Uterus (tissue), 4 donors: ENCODE results near the gene RAD51AP2. TPM values are rescaled to one million over a fixed set of nuclear protein-coding genes. Genes with fewer than 3 reads are reported as not detected.
A peak's percentile ranks its signal among the peaks of the same experiment; 100 is the strongest.

Experiments used
- DNase-seq, 2 donors: peaks; one replicate each; pipeline ENCODE4 v3.0.0-alpha.2; 2019 to 2020
- H3K27ac ChIP-seq, 2 donors: fragments of 200-600 bp; sonication (generic); 1 replicate in 1 of 2; 2 replicates in 1 of 2; pipeline ENCODE4 v1.5.1; 2016 to 2018
- H3K27me3 ChIP-seq, 2 donors: fragments of 200-600 bp; sonication (generic); one replicate each; pipeline ENCODE4 v1.5.1; 2018 to 2019; ENCODE audit warnings: control low read depth in 1 of 2
- H3K36me3 ChIP-seq, 2 donors: fragments of 200-600 bp; sonication (generic); one replicate each; pipeline ENCODE4 v1.5.1; 2019; ENCODE audit warnings: control low read depth in 1 of 2
- H3K4me1 ChIP-seq, 2 donors: fragments of 200-600 bp; sonication (generic); one replicate each; pipeline ENCODE4 v1.5.1; 2018 to 2019; ENCODE audit warnings: control low read depth in 1 of 2
- H3K4me3 ChIP-seq, 2 donors: fragments of 200-600 bp; sonication (generic); 1 replicate in 1 of 2; 2 replicates in 1 of 2; pipeline ENCODE4 v1.5.1; 2018 to 2019; ENCODE audit warnings: mild to moderate bottlenecking in 1 of 2
- H3K9me3 ChIP-seq, 2 donors: fragments of 200-600 bp; sonication (generic); one replicate each; pipeline ENCODE4 v1.5.1; 2019; ENCODE audit warnings: control low read depth in 1 of 2
- POLR2A ChIP-seq, 2 donors: fragments of 450-650 bp; IDR thresholded peaks; one replicate each; pipeline ENCODE4 v1.6.1; 2016; ENCODE audit warnings: antibody characterized with exemption in 2 of 2, mild to moderate bottlenecking in 1 of 2, moderate library complexity in 1 of 2
- intact Hi-C: fragments of 100-400 bp; cut with DNase I; formaldehyde crosslinking; loops from one replicate; pipeline ENCODE4 v1.15.1; 2023; ENCODE audit warnings: low total_unique reads
- total RNA-seq, 4 donors: library from RNA; depleted of rRNA in 3 of 4; stranded (reverse); fragments of >200 nt in 3 of 4; gene quantifications; one replicate each; pipeline versions ENCODE4 v1.1.0 to v1.2.4, GENCODE V29; 2014 to 2023
- TF ChIP-seq, protein P1 (sequence below), 4 experiments: fragments of 200-600 bp in 2 of 4; fragments of 450-650 bp in 2 of 4; sonication (generic) in 2 of 4; IDR thresholded peaks; one replicate each; pipeline ENCODE4 v1.5.1; 2016 to 2019; ENCODE audit warnings: antibody characterized with exemption in 4 of 4, mild to moderate bottlenecking in 2 of 4, moderate library complexity in 1 of 4
- donor health status: DM: yes; HTN: yes; CAD: no.

The RAD51AP2 gene
- total RNA-seq, 4 donors from 2014 or later = 0.69 TPM; not detected in 3

GRCh38 chr2:17521621-17522020 is 3.4 kb upstream of the RAD51AP2 start:
- H3K36me3 ChIP-seq = no peaks in the 10 kb centered on the region
- no peaks in the 10 kb centered on the region for H3K9me3 ChIP-seq
- H3K4me1 ChIP-seq = no peaks in the 10 kb centered on the region
- intact Hi-C loops = no loop called here
- DNase-seq = no peak
- no peak overlapping the region for H3K4me3 ChIP-seq
- H3K27me3 ChIP-seq = no peaks in the 10 kb centered on the region
- no peak for TF ChIP-seq POLR2A (IDR thresholded peaks at IDR 0.05)
- TF ChIP-seq, protein P1, sequence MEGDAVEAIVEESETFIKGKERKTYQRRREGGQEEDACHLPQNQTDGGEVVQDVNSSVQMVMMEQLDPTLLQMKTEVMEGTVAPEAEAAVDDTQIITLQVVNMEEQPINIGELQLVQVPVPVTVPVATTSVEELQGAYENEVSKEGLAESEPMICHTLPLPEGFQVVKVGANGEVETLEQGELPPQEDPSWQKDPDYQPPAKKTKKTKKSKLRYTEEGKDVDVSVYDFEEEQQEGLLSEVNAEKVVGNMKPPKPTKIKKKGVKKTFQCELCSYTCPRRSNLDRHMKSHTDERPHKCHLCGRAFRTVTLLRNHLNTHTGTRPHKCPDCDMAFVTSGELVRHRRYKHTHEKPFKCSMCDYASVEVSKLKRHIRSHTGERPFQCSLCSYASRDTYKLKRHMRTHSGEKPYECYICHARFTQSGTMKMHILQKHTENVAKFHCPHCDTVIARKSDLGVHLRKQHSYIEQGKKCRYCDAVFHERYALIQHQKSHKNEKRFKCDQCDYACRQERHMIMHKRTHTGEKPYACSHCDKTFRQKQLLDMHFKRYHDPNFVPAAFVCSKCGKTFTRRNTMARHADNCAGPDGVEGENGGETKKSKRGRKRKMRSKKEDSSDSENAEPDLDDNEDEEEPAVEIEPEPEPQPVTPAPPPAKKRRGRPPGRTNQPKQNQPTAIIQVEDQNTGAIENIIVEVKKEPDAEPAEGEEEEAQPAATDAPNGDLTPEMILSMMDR (IDR thresholded peaks at IDR 0.05) = no peak
- no peak overlapping the region for H3K27ac ChIP-seq

DNA sequence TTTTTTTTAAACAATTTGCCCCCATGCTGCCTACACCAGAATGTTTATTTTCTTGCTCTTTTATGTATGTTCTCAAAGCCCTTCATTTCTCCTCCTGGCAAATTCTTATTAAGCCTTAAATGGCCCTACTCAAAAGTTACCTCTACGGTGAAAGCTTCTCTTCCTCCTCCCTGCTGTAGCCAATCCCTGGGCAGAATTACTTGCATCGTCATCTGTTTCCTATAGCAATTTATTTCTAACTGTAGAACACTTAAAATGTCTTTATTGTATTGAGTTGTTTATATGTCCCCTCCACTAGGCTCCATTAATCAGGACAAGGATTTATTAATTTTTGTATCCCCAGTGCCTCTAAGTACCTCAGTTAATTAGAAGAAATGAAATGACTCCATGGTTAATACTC is 2.5 kb upstream of the RAD51AP2 start:
- no peak for TF ChIP-seq POLR2A (IDR thresholded peaks at IDR 0.05)
- intact Hi-C loops = no loop called here
- no peaks in the 10 kb centered on the region for H3K4me1 ChIP-seq

DNA sequence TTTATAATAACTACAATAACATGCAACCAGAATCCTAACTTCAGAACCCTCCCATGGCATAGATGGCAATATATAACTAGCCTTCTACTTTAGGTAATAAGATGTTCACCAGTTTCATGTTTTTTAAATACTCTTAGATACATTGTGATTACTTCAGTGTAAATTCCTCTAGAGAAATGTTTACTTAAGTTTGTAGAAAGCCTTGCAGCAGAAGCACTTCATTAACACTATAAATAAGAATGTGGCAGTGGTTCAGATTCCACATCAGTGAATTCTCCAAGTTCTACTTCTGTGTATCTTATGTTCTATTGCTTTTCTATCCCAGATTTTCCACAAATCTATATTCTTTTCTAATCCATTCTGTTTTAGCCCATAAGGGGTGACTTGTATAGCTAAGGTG is 1.2 kb upstream of the RAD51AP2 start:
- no peaks in the 10 kb centered on the region for H3K36me3 ChIP-seq
- H3K27me3 ChIP-seq = no peaks in the 10 kb centered on the region
- H3K4me1 ChIP-seq = no peaks in the 10 kb centered on the region
- intact Hi-C loops = no loop called here
- no peaks in the 10 kb centered on the region for H3K9me3 ChIP-seq
- no peak for DNase-seq
- TF ChIP-seq POLR2A (IDR thresholded peaks at IDR 0.05) = no peak
- no peak overlapping the region for H3K27ac ChIP-seq
- no peak overlapping the region for H3K4me3 ChIP-seq

More for the DNA sequence above, 2.5 kb upstream of the RAD51AP2 start:
- no peak for DNase-seq
- Histone ChIP-seq H3K9me3 (no peaks in the 10 kb centered on the region), H3K4me3 (no peak overlapping the region), H3K36me3 (no peaks in the 10 kb centered on the region), H3K27ac (no peak overlapping the region), H3K27me3 (no peaks in the 10 kb centered on the region)

GRCh38 chr2:17517481-17518211 is 594 bp downstream of the RAD51AP2 start:
- Histone ChIP-seq H3K4me1 (no peaks in the 10 kb centered on the region), H3K27me3 (no peaks in the 10 kb centered on the region), H3K27ac (peak overlapping the region; percentile 56 to 82), H3K36me3 (no peaks in the 10 kb centered on the region), H3K4me3 (peak overlapping the region; percentile 28 to 44), H3K9me3 (no peaks in the 10 kb centered on the region)
- TF ChIP-seq, protein P1 (IDR thresholded peaks at IDR 0.05) = no peak
- TF ChIP-seq POLR2A (IDR thresholded peaks at IDR 0.05) = no peak
- intact Hi-C loops = no loop called here
- DNase-seq = no peak

DNA sequence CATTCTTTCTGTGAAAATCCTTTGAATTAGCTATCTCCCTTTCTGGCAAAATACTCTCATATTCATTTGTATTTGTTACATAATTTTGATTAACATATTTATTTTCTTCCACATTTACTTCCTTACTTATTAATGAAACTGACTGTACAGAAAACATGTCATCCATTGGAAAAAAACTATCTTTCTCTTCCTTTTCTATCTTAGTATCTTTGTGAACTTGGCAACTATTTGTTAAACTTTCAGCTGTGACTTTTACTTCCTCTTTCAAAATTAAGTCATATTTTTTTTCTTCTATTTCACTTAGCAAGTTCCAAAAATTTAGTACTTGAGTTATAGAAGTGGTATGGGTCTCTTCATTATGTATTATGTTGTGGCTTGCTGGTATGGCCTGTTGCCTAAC is 2.6 kb downstream of the RAD51AP2 start:
- Histone ChIP-seq H3K27ac (no peak overlapping the region), H3K4me1 (no peaks in the 10 kb centered on the region), H3K4me3 (no peak overlapping the region), H3K9me3 (no peaks in the 10 kb centered on the region), H3K27me3 (no peaks in the 10 kb centered on the region), H3K36me3 (no peaks in the 10 kb centered on the region)
- intact Hi-C loops = no loop called here
- DNase-seq = no peak
- TF ChIP-seq POLR2A (IDR thresholded peaks at IDR 0.05) = no peak

GRCh38 chr2:17506736-17507616 is 11.3 kb downstream of the RAD51AP2 start:
- H3K4me3 ChIP-seq = no peak overlapping the region
- H3K4me1 ChIP-seq = no peaks in the 10 kb centered on the region
- no peak overlapping the region for H3K27ac ChIP-seq
- DNase-seq = no peak
- intact Hi-C loops = no loop called here
- H3K36me3 ChIP-seq = no peaks in the 10 kb centered on the region
- no peak for TF ChIP-seq POLR2A (IDR thresholded peaks at IDR 0.05)
- TF ChIP-seq, protein P1 (IDR thresholded peaks at IDR 0.05) = no peak
- no peaks in the 10 kb centered on the region for H3K9me3 ChIP-seq
- no peaks in the 10 kb centered on the region for H3K27me3 ChIP-seq
